ENCODE data around the gene CENPE.

Gene CENPE

GRCh38 chr4:103098341-103098740 lies 99.8 kb downstream of the CENPE start:
- TF ChIP-seq CTCF (IDR thresholded peaks at IDR 0.05; ENCODE audit: low read depth, low read length) = no peak
- DNase-seq (ENCODE audit: low read depth, low spot score) = no peak
- peak overlapping the region; percentile 59 for H3K4me3 ChIP-seq (ENCODE audit: low read depth, low read length)
- in situ Hi-C loops (cut with HindIII; ENCODE audit: low sequenced_read_pairs) = no loop called here

GRCh38 chr4:103097112-103097511 lies 101.0 kb downstream of the CENPE start:
- in situ Hi-C loops (cut with HindIII; ENCODE audit: low sequenced_read_pairs) = no loop called here
- no peak for TF ChIP-seq CTCF (IDR thresholded peaks at IDR 0.05; ENCODE audit: low read depth, low read length)
- DNase-seq (ENCODE audit: low read depth, low spot score) = no peak
- H3K4me3 ChIP-seq (ENCODE audit: low read depth, low read length) = no peak overlapping the region

GRCh38 chr4:103095080-103095479 lies 103.1 kb downstream of the CENPE start:
- TF ChIP-seq CTCF (IDR thresholded peaks at IDR 0.05; ENCODE audit: low read depth, low read length) = no peak
- in situ Hi-C loops (cut with HindIII; ENCODE audit: low sequenced_read_pairs) = no loop called here
- DNase-seq (ENCODE audit: low read depth, low spot score) = no peak
- no peak overlapping the region for H3K4me3 ChIP-seq (ENCODE audit: low read depth, low read length)

- TF ChIP-seq CTCF (IDR thresholded peaks at IDR 0.05; ENCODE audit: low read depth, low read length) = no peak
- no peak for DNase-seq (ENCODE audit: low read depth, low spot score)
- in situ Hi-C loops (cut with HindIII; ENCODE audit: low sequenced_read_pairs) = no loop called here
- H3K4me3 ChIP-seq (ENCODE audit: low read depth, low read length) = no peak overlapping the region
These were observed 105.9 kb downstream of the CENPE start for GRCh38 chr4:103092245-103092644.

GRCh38 chr4:103091601-103092223 lies 106.4 kb downstream of the CENPE start:
- in situ Hi-C loops (cut with HindIII; ENCODE audit: low sequenced_read_pairs) = no loop called here
- DNase-seq (ENCODE audit: low read depth, low spot score) = peak; percentile 78
- peak; percentile 55 for TF ChIP-seq CTCF (IDR thresholded peaks at IDR 0.05; ENCODE audit: low read depth, low read length)
- no peak overlapping the region for H3K4me3 ChIP-seq (ENCODE audit: low read depth, low read length)

GRCh38 chr4:103089481-103089880 lies 108.7 kb downstream of the CENPE start:
- no peak for TF ChIP-seq CTCF (IDR thresholded peaks at IDR 0.05; ENCODE audit: low read depth, low read length)
- in situ Hi-C loops (cut with HindIII; ENCODE audit: low sequenced_read_pairs) = no loop called here
- H3K4me3 ChIP-seq (ENCODE audit: low read depth, low read length) = no peak overlapping the region
- no peak for DNase-seq (ENCODE audit: low read depth, low spot score)

All from astrocyte of the spinal cord (primary cell).